ENCODE measurements around the gene EML2.

GRCh38 chr19:45632468-45633196, 6.6 kb downstream of the EML2 start:
- no peak for TF ChIP-seq EZH2 (IDR thresholded peaks at IDR 0.05; ENCODE audit: insufficient read depth, low read length)
- TF ChIP-seq CTCF (IDR thresholded peaks at IDR 0.05; ENCODE audit: insufficient read depth, low read depth, low read length): no peak
